B cell (primary cell): ENCODE results near the gene BLOC1S1. TPM values are rescaled to one million over a fixed set of nuclear protein-coding genes. Genes with fewer than 3 reads are reported as not detected.

Experiments
- ATAC-seq: fragments of 200-7000 bp; cut with Tn5 transposase; one replicate; pipeline ENCODE4 v1.10.0; 2021; ENCODE audit warnings: low read depth, mild to moderate bottlenecking, moderate number of reproducible peaks, moderate library complexity
- CTCF ChIA-PET: fragments of 350-600 bp; sonication (Branson Sonifier 250); formaldehyde crosslinking; loops from one replicate; lab custom pipeline; 2021; ENCODE audit warnings: antibody characterized with exemption, inconsistent platforms; lab: Charles Lee
- POLR2A ChIA-PET: fragments of 350-600 bp; sonication (Branson Sonifier 250); formaldehyde crosslinking; loops from one replicate; lab custom pipeline; 2021; ENCODE audit warnings: antibody characterized with exemption; lab: Charles Lee
- DNase-seq: peaks from one replicate; pipeline ENCODE4 v3.0.0; 2013
- H2AFZ ChIP-seq: 2 replicates; pipeline ENCODE4 v1.6.1; 2012; ENCODE audit warnings: mild to moderate bottlenecking, low read depth, low read length; ENCODE audit not compliant: insufficient read depth, poor library complexity, severe bottlenecking
- H3K27ac ChIP-seq, 2 donors: 1 replicate in 1 of 2; 2 replicates in 1 of 2; pipeline ENCODE4 v1.5.1; 2012 to 2013; ENCODE audit warnings: low read length in 2 of 2, mild to moderate bottlenecking in 2 of 2, moderate library complexity in 1 of 2
- H3K27me3 ChIP-seq, 4 experiments: fragments of 200-600 bp in 1 of 4; sonication (generic) in 1 of 4; replicated peaks in 1 of 4; 1 replicate in 2 of 4; 2 replicates in 2 of 4; pipeline versions ENCODE4 v1.6.1 to v1.7.0; 2013 to 2016; ENCODE audit warnings: low read length in 3 of 4, mild to moderate bottlenecking in 2 of 4, mixed read lengths in 1 of 4, moderate library complexity in 1 of 4; ENCODE audit not compliant: insufficient read depth in 4 of 4, control insufficient read depth in 3 of 4; ENCODE audit errors: control extremely low read depth in 1 of 4
- H3K36me3 ChIP-seq, 2 experiments: replicated peaks in 1 of 2; 1 replicate in 1 of 2; 2 replicates in 1 of 2; pipeline versions ENCODE4 v1.6.1 to v1.7.1; 2013; ENCODE audit warnings: low read length in 1 of 2; ENCODE audit not compliant: insufficient read depth in 2 of 2, control insufficient read depth in 1 of 2; ENCODE audit errors: control extremely low read depth in 1 of 2, extremely low read depth in 1 of 2
- H3K4me1 ChIP-seq, 2 donors: fragments of 200-600 bp in 1 of 2; sonication (generic) in 1 of 2; 1 replicate in 1 of 2; 2 replicates in 1 of 2; pipeline versions ENCODE4 v1.5.1 to v1.6.1; 2013 to 2017; ENCODE audit warnings: low read length in 2 of 2; ENCODE audit not compliant: control insufficient read depth in 2 of 2, insufficient read depth in 2 of 2
- H3K4me2 ChIP-seq: replicated peaks from 2 replicates; pipeline ENCODE3; 2012; ENCODE audit warnings: mild to moderate bottlenecking, low read depth, low read length; ENCODE audit not compliant: poor library complexity, severe bottlenecking
- H3K4me3 ChIP-seq, 5 experiments: fragments of 200-600 bp in 1 of 5; sonication (generic) in 1 of 5; 1 replicate in 3 of 5; 2 replicates in 2 of 5; pipeline versions ENCODE4 v1.5.1 to v1.7.0; 2011 to 2016; ENCODE audit warnings: low read length in 4 of 5, mild to moderate bottlenecking in 4 of 5, low read depth in 2 of 5, control low read depth in 1 of 5, moderate library complexity in 1 of 5; ENCODE audit not compliant: insufficient read depth in 1 of 5; ENCODE audit errors: control extremely low read depth in 1 of 5, extremely low read depth in 1 of 5
- H3K79me2 ChIP-seq: fragments of 200-600 bp; sonication (generic); one replicate; pipeline ENCODE4 v1.6.0; 2016; ENCODE audit warnings: low read length; ENCODE audit not compliant: control insufficient read depth, insufficient read depth
- H3K9ac ChIP-seq: fragments of 200-600 bp; sonication (generic); 2 replicates; pipeline ENCODE4 v1.6.1; 2017; ENCODE audit warnings: mild to moderate bottlenecking, low read length, moderate library complexity
- H3K9me3 ChIP-seq, 3 donors: one replicate each; pipeline versions ENCODE4 v1.6.1 to v1.7.1; 2013; ENCODE audit warnings: low read length in 2 of 3; ENCODE audit not compliant: control insufficient read depth in 2 of 3, insufficient read depth in 1 of 3; ENCODE audit errors: control extremely low read depth in 1 of 3
- H4K20me1 ChIP-seq: 2 replicates; pipeline ENCODE4 v1.6.0; 2012; ENCODE audit warnings: mild to moderate bottlenecking, low read length; ENCODE audit not compliant: insufficient read depth, control insufficient read depth, poor library complexity, severe bottlenecking
- H3K27ac Mint-ChIP-seq: one replicate; pipeline ENCODE4 v1.8.0; 2021; ENCODE audit warnings: mixed read lengths
- H3K27me3 Mint-ChIP-seq: one replicate; pipeline ENCODE4 v1.8.0; 2021; ENCODE audit warnings: mixed read lengths
- H3K4me1 Mint-ChIP-seq: one replicate; pipeline ENCODE4 v1.8.0; 2021; ENCODE audit warnings: mixed read lengths
- H3K4me3 Mint-ChIP-seq: one replicate; pipeline ENCODE4 v1.8.0; 2021; ENCODE audit warnings: mixed read lengths
- H3K9me3 Mint-ChIP-seq: one replicate; pipeline ENCODE4 v1.8.0; 2022; ENCODE audit warnings: mixed read lengths; ENCODE audit not compliant: insufficient read depth
- EZH2 ChIP-seq: IDR thresholded peaks from 2 replicates; pipeline ENCODE4 v1.6.1; 2012; ENCODE audit warnings: borderline replicate concordance, low read depth, mild to moderate bottlenecking, moderate library complexity, low read length; ENCODE audit not compliant: insufficient read depth, poor library complexity, severe bottlenecking
- WGBS: methylation state at CpG from one replicate; pipeline ENCODE4 v1.1.5; 2013; ENCODE audit warnings: missing lambda C conversion rate; ENCODE audit not compliant: insufficient coverage; 5-methylcytosine and 5-hydroxymethylcytosine counted together
- intact Hi-C: fragments of 100-400 bp; cut with micrococcal nuclease; formaldehyde crosslinking; loops from one replicate; pipeline ENCODE4 v1.10.0; 2022
- polyA plus RNA-seq: library from polyadenylated mRNA; depleted of rRNA; stranded (reverse); fragments of >200 nt; gene quantifications from 2 replicates; pipeline ENCODE4 v1.2.3, GENCODE V29; 2012
- total RNA-seq, 2 donors: library from RNA; stranded (reverse); fragments of 120-200 nt in 1 of 2; gene quantifications; 1 replicate in 1 of 2; 2 replicates in 1 of 2; pipeline versions ENCODE4 v1.2.3 to v1.2.4, GENCODE V29; 2013 to 2022
- TF ChIP-seq, protein P1 (sequence below): fragments of 200-600 bp; IDR thresholded peaks from one replicate; pipeline ENCODE4 v1.8.0; 2022; ENCODE audit warnings: antibody characterized with exemption, mild to moderate bottlenecking

Gene BLOC1S1
- total and polyA plus RNA-seq, 2 donors (not counting 1 experiment from before 2014, with no cell fraction given), result 71.1 to 229 TPM

DNA sequence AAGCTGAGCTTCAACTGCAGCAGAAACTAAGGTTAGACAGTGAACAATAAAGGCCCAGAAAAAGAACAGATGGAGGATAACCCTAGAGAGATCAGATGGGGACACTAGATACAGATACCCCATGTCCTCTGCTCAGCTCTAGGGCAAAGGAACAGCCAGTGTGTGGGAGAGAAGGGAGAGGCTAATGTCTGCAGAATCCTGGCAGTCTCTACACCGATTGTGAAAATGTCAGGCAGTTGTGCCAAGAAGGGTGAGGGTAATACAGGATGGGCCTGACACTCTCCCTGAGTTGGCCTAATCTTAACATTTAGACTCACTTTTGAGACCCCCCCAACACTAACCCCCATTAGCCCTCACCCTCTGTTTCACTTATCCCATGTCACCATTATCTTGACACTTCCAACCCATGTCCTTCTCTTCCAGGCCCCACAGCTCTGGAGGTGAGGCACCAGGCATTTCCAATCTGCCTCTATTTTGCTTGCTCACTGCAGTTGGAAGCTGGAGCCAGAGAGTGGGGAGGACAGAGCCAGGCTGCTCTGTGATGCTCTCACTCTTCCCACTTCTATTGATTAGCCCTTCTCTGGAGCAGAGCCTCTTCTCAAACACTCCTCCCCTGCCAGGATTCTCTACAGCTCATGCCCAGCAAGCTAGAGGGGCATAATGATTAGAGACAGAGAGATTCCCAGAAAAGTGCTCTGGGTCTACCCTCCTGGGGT, 3.0 kb upstream of the BLOC1S1 start:
- TF ChIP-seq, protein P1, sequence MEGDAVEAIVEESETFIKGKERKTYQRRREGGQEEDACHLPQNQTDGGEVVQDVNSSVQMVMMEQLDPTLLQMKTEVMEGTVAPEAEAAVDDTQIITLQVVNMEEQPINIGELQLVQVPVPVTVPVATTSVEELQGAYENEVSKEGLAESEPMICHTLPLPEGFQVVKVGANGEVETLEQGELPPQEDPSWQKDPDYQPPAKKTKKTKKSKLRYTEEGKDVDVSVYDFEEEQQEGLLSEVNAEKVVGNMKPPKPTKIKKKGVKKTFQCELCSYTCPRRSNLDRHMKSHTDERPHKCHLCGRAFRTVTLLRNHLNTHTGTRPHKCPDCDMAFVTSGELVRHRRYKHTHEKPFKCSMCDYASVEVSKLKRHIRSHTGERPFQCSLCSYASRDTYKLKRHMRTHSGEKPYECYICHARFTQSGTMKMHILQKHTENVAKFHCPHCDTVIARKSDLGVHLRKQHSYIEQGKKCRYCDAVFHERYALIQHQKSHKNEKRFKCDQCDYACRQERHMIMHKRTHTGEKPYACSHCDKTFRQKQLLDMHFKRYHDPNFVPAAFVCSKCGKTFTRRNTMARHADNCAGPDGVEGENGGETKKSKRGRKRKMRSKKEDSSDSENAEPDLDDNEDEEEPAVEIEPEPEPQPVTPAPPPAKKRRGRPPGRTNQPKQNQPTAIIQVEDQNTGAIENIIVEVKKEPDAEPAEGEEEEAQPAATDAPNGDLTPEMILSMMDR, result no peak
- no peak for TF ChIP-seq EZH2
- Histone ChIP-seq H3K4me3 (no peak overlapping the region), H3K79me2 (peaks cover 14% of the 10 kb centered on the region), H3K9me3 (no peaks in the 10 kb centered on the region), H3K36me3 (no peaks in the 10 kb centered on the region), H3K4me1 (peaks cover 28 to 35% of the 10 kb centered on the region in 2 donors), H3K27me3 (peaks cover 0 to 10% (median 4%) of the 10 kb centered on the region in 4 experiments), H2AFZ (no peak overlapping the region), H4K20me1 (peaks cover 15% of the 10 kb centered on the region), H3K27ac (no peak overlapping the region), H3K4me2 (no peak overlapping the region), H3K9ac (no peak overlapping the region)
- intact Hi-C loops, result no loop called here
- no peak overlapping the region for H3K27ac Mint-ChIP-seq
- no peak for DNase-seq
- no peak overlapping the region for H3K4me3 Mint-ChIP-seq
- H3K27me3 Mint-ChIP-seq, result peaks cover 15% of the 10 kb centered on the region
- CTCF ChIA-PET, result interaction anchor here (1.9 to 2.5 kb wide), 2 partner anchors 26 to 56 kb away, joined by 8 to 16 read pairs; no protein-coding TSS in a partner anchor
- no peaks in the 10 kb centered on the region for H3K9me3 Mint-ChIP-seq
- POLR2A ChIA-PET, result interaction anchor here (0.8 kb wide), 1 partner anchor 662 kb away, joined by 3 read pairs; no protein-coding TSS in a partner anchor
- peaks cover 41% of the 10 kb centered on the region for H3K4me1 Mint-ChIP-seq
- ATAC-seq, result no peak
- WGBS, result no CpG with 5 or more reads among the region's 1 CpG

DNA sequence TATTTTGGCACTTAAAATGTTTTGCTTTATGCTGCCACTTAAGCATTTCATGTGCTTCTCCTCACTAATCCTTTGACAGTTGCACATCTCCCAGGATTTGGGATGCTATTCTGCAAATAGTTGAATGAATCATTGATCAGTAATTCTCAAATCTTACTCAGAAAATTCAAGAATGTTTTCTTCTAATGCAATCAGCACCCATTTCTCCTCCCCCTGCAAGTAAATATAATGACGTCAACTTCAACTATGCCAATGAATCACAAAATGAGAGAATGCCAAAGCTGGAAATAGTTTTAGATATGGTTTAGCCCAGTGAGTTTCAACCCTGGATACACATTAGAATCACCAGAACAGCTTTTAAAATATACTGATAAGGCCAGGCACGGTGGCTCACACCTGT, 2.1 kb upstream of the BLOC1S1 start:
- peaks cover 0 to 1% of the 10 kb centered on the region in 2 experiments for H3K36me3 ChIP-seq
- H3K4me1 ChIP-seq, result peaks cover 20 to 34% of the 10 kb centered on the region in 2 donors
- peaks cover 18% of the 10 kb centered on the region for H4K20me1 ChIP-seq
- ATAC-seq, result no peak
- ChIA-PET POLR2A (no interaction called here), CTCF (interaction anchor here (0.6 to 2.5 kb wide), 3 partner anchors 8 to 57 kb away, joined by 4 to 16 read pairs (median 8); no protein-coding TSS in a partner anchor)
- no peaks in the 10 kb centered on the region for H3K9me3 ChIP-seq
- peaks cover 22% of the 10 kb centered on the region for H3K79me2 ChIP-seq
- no peak overlapping the region for H3K4me2 ChIP-seq
- Mint-ChIP-seq H3K9me3 (no peaks in the 10 kb centered on the region), H3K4me1 (peaks cover 42% of the 10 kb centered on the region), H3K27ac (no peak overlapping the region), H3K4me3 (peak overlapping the region; percentile 1), H3K27me3 (peaks cover 9% of the 10 kb centered on the region)
- intact Hi-C loops, result no loop called here
- no peak overlapping the region for H3K27ac ChIP-seq
- H3K4me3 ChIP-seq, result no peak overlapping the region
- no peak for DNase-seq
- TF ChIP-seq, protein P1, result no peak
- no peak for TF ChIP-seq EZH2
- no peak overlapping the region for H2AFZ ChIP-seq
- 83% methylated on average over 1 of the region's 2 CpGs for WGBS
- H3K27me3 ChIP-seq, result peaks cover 0 to 9% (median 2%) of the 10 kb centered on the region in 4 experiments
- H3K9ac ChIP-seq, result no peak overlapping the region
